ENCODE measurements around the gene SFTPA2.
"Not testable (repeated sequence)": the region's sequence is repeated elsewhere in the genome, so short reads cannot be mapped to it uniquely, and the experiment has no call there.

The SFTPA2 gene

DNA sequence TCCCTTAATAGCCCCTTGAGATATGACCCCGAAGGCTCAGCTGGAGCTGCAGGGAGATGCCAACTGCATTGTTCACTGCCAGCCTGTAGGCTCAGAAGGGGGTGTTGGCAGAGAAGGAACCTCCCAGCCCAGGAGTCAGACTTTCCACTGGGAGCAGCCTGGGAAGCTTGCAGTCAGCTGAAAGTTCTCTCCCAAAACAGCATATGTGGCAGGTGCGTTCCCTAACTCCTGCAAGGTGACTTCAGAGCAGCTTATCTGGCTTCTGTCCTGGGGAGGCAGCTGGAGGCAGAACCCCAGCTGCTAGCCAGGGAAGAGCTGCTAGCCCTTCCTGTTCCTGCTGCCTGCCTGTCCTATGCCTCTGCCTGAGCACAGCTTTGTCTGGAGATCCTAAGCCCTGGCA lies 8.1 kb downstream of the SFTPA2 start:
- H3K27ac ChIP-seq, result peak overlapping the region; percentile 8; the same call in 1 of the 2 replicates
- TF ChIP-seq, protein P1, sequence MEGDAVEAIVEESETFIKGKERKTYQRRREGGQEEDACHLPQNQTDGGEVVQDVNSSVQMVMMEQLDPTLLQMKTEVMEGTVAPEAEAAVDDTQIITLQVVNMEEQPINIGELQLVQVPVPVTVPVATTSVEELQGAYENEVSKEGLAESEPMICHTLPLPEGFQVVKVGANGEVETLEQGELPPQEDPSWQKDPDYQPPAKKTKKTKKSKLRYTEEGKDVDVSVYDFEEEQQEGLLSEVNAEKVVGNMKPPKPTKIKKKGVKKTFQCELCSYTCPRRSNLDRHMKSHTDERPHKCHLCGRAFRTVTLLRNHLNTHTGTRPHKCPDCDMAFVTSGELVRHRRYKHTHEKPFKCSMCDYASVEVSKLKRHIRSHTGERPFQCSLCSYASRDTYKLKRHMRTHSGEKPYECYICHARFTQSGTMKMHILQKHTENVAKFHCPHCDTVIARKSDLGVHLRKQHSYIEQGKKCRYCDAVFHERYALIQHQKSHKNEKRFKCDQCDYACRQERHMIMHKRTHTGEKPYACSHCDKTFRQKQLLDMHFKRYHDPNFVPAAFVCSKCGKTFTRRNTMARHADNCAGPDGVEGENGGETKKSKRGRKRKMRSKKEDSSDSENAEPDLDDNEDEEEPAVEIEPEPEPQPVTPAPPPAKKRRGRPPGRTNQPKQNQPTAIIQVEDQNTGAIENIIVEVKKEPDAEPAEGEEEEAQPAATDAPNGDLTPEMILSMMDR (conservative IDR thresholded peaks at IDR 0.05), result no peak

DNA sequence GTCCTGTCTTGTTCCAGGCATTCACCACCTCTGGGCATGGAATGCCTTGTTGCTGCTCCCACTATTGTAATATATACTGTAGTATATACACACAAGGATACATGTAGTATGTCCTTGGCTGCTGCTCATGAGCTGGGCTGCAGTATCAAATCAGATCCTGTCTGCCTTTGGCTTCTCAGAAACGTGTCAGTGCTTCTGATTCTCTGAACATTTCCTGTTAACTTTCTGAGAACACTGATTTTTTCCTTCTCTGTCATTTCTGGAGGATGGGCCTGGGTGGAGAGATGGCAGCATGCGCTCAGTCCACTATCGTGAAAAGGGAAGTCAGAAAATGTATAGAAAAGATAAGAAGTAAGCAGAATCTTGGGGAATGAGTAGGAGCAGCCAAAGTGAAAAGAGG lies 12.2 kb downstream of the SFTPA2 start:
- peak overlapping the region; percentile 52 for H3K27ac ChIP-seq
- TF ChIP-seq, protein P1 (conservative IDR thresholded peaks at IDR 0.05), result no peak

DNA sequence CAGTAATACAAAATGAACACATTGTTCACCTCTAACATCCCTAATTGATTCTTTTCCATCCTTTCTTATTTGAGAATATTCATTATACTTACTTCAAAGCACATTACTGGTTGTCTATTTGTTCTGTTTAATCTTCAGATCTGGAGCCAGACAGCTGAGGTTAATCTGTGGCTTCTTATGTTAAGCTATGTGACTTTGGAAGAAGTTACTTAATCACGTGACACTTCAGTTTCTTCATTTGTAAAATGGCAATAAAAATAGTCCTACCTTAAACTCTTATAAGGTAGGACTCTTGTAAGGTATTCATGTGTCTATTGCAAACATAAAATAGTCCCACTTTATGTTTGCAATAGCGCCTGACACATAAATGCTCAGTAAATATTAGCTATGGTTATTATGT lies 13.1 kb downstream of the SFTPA2 start:
- H3K27ac ChIP-seq, result peak overlapping the region; percentile 52

DNA sequence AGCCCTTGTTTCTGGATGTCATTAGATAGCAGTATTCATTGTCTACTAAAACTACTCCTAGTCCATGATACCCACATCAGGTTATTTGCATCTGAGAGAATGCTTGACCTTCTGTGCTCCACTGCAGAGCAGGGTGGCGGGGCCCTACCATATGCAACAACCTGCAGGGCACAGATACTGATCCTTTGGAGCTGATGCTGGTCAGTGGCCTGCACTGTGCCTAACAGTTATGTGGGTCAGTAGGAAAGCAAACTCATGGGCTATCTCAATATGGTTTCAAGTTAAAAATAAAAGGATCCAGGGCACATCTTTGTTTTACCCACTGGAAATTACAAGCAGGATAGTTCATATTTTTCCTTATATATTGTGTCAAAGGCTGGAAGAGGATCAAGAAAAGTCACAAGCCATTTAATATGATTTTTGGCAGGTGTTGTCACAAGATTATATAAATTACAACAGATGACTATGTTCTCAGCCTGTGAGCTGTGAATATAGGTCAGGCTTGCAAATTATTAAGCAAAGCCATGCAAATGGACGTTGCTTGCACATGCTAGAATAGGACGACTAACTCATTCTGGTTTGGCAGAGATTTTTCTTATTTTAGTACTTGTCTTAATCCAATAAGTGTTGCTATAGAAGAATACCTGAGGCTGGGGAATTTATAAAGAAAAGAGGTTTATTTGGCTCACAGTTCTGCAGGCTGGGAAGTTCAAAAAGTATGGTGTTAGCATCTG lies 15.1 kb downstream of the SFTPA2 start:
- H3K27ac ChIP-seq, result not testable (repeated sequence)

DNA sequence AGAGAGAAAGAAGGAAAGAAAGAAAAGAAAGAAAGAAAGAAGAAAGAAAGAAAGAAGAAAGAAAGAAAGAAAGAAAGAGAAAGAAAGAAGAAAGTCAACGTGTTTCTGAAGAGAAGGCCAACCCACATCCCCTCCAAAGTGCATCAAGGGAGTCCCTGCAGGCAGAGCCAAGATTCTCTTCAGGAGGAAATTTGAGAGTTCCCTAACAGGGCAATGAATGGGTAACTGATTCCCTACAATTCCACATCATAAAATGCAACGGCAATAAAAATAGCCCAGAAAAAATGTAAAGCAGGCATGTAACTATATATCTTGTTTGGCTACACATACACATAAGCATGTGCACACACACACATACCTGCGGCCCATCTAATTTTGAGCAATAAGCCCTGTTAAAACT lies 15.8 kb downstream of the SFTPA2 start:
- not testable (repeated sequence) for H3K27ac ChIP-seq

DNA sequence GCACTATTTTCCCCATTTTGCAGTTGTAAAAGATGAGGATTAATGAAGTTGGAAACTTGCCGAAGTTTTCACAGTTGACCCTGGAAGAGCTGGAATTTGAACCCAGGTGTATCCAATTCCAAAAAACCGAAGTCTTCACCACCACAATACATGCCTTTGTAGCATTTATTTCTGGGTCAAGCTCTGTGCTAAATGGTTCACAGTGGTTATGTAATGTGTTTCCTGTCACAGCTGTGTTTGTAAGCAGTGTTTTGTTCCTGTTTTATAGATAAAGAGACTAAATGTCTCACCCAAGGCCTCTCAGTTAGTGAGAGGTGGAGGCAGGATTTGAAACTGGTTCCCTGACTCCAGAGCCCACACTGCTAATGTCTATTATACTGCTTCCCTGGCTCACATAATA lies 17.6 kb downstream of the SFTPA2 start:
- no peak overlapping the region for H3K27ac ChIP-seq
- TF ChIP-seq, protein P1 (conservative IDR thresholded peaks at IDR 0.05), result no peak

DNA sequence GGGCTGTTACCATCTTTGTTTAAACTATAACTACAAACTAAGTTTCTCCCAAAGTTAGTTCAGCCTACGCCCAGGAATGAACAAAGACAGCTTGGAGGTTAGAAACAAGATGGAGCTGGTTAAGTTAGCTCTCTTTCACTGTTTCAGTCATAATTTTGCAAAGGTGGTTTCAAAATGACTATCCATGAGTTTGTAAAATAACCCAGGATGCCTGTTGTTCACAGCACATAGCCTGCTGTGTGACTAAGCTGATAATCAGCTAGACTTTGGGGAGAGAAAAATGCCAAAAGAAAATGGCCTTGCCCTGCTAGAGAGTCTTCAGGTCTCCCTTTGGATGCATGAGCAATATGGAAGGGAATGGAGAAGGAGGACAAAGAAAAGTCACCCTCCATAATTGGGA lies 19.3 kb downstream of the SFTPA2 start:
- not testable (repeated sequence) for H3K27ac ChIP-seq

DNA sequence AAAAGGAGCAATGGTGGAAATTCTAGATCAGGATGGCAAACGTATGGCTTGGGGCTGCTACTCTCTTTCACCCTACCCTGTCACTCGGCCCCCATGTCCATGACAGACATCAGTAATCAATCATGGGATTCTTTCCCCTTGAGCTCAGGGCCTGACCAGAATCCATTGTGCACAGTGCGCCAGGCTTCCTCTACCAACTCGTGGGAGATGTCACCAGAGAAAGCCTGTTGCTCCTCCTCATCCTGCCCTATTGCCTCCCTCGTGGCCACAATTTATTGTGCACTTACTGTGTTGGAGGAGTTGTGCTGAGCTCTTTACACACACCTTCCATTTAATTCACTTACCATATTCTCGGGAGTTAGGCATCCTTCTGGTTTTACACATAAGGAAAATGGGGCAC lies 21.9 kb downstream of the SFTPA2 start:
- H3K27ac ChIP-seq, result not testable (repeated sequence)

DNA sequence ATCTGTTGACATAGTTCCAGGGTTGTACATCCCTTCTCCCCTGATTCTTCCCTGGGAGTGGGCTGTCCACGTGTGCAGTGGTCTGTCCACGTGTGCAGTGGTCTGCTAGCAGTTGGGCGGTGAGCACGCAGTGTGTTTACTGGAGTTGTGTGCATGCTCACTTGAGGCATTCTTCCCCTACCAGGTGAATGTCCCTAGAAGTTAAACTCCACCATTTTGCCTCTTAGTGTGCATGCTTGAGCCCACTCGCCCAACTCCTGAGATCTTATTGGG lies 26.4 kb downstream of the SFTPA2 start:
- H3K27ac ChIP-seq, result not testable (repeated sequence)

DNA sequence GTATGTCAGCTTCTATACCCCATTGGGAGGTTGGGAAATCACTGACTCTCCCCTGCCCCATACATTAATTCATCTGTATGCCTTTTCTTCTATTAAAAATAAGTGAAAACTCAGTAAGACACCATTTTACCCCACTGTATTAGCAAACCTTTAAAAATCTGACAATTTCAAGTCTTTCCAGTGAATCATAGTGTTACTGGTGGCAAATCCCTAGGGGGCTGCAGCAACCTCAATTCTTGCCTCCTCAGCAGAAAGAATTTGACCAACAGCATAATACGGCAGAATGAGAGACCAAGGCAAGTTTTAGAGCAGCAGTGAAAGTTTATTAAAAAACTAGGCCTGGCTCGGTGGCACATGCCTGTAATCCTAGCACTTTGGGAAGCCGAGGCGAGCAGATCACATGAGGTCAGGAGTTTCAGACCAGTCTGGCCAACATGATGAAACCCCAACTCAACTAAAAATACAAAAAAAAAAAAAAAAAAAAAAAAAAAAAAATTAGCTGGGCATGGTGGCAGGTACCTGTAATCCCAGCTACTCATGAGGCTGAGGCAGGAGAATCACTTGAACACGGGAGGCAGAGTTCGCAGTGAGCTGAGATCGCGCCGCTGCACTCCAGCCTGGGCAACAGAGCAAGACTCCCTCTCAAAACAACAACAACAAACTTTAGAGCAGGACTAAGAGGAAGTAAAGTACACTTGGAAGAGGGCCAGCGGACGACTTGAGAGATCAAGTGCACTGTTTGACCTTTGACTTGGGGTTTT lies 26.9 kb downstream of the SFTPA2 start:
- H3K27ac ChIP-seq, result not testable (repeated sequence)

DNA sequence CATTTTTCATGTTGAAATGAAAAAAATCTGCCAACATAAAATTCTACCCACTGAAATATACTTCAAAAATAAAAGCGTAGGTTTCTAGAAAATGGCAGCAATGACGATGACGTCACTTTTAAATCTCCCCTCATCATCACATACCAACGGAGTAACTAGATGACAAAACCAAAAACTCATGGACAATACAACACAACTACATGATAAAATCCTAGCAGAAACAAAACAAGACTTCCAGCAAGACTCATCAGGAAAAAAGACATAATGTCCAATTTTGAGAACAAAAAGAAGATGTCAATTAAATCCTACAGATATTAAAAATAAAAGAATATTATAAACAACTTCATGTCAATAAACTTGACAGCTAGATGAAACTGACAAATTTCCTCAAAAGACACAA lies 31.9 kb downstream of the SFTPA2 start:
- not testable (repeated sequence) for H3K27ac ChIP-seq

DNA sequence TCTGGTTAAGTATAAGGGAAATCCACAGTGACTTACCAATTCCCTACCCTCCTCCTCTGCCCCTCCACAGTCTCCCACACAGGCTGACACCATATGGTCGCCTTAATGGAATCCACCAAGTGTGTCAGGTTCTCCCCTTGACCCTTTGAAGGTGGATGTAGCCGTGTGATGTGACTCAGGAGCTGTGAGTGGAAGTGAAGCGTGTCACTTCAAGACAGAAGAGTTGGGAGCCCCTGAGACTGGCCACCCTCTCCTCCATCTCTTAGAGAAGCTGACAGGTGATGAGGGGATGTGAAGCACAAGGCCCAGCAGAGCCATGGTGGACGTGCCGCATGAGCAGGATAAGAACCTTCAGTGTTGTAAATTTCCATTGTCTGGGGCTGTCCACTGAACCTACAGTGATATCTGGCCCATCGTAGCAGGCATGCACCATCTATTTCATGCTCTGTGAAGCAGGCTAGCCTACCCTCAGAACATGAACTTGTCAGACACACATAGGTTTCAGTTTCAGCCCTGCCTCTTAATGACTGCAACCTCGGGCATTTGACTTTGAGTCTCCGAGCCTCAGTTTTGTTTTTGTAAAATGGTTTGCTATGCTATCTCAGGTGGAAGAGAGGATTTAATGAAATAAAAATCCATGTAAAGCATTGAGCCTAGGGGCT lies 35.0 kb downstream of the SFTPA2 start:
- not testable (repeated sequence) for H3K27ac ChIP-seq

DNA sequence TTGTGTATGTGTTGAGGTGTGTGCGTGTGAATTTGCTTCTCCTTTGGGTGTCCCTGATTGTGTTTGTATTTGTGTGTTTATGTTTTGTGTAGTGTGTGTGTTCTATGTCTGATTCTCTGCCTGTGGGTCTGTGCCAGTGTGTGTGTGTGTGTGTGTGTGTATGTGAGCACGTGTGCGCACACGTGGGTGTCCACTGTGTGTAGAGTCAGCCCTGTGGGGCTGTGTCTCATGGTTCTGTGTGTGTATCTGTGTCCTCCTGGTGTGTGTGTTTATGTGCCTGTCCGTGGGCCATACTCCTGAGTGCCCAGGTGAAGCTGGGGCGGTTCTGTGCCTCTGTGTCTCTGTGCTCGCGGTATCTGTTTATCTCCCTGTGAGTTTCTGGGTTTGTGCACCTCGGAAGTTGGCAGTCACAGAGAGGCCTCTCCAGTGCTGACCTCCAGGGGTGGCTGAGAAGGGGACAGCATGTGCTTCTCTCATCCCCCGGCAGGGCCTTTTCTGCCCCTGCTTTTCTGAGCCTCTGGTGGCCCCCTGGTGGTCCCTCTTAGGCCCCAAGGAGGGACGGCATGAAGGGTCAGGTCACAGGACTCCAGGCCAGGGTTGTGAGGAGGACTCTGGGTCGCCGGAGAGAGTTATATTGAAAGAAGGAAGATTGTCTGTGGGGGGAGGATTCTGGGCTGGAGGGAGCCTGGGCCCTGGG lies 36.9 kb downstream of the SFTPA2 start:
- H3K27ac ChIP-seq, result not testable (repeated sequence)

DNA sequence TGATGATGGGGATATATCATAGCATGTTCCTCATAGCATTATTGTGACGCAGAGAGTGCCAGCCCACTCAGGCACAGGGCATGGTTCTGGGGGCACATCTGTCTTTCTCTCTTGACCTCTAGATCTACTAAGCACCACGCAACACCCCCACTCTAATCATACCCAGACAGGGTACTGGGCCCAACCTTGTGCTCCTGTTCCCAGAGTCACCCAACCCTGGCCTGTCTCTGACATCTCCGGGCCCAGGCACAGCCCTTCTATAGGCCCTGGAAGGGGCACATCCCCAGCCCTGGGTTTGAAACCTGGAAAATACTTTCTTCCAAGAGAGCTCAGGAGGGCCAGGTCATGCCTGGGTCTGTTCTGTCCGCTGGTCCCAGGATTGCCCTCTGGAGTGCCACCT lies 37.7 kb downstream of the SFTPA2 start:
- H3K27ac ChIP-seq, result not testable (repeated sequence)

DNA sequence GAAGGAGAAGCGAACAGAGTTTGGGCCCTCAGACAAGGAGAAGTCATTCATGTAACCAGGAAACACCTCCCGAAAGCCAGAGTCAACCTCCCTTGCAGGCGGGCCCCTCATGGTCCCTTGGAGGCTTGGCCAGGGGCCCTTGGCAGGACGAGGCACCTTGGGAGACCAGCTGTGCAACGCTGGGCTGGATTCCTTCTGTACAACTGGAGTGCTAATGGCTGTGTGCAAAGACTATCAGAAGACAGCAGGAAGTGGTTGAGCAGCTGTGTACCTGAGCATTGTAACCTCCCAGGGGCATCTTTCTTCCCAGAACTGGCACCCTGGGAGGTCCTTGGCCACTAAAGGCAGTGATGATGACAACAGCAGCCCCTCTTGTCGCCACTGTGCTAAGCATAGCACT lies 38.5 kb downstream of the SFTPA2 start:
- H3K27ac ChIP-seq, result not testable (repeated sequence)

DNA sequence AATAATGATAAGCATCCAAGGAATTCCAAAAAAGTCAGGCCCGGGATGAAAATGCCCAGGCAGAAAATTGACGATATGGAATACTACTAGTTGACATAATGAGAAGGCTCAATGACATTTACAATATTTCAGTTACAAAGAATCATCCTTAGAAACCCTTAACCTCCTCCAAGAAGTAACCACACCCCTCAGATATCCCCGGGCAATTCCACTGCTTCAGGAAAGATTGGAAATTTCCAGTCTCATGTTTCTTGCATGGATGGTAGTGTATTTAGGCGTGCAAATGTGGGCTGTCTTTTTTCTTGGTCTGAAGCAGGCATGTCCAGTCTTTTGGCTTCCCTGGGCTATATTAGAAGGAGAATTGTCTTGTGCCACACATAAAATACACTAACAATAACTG lies 42.6 kb downstream of the SFTPA2 start:
- H3K27ac ChIP-seq, result not testable (repeated sequence)

DNA sequence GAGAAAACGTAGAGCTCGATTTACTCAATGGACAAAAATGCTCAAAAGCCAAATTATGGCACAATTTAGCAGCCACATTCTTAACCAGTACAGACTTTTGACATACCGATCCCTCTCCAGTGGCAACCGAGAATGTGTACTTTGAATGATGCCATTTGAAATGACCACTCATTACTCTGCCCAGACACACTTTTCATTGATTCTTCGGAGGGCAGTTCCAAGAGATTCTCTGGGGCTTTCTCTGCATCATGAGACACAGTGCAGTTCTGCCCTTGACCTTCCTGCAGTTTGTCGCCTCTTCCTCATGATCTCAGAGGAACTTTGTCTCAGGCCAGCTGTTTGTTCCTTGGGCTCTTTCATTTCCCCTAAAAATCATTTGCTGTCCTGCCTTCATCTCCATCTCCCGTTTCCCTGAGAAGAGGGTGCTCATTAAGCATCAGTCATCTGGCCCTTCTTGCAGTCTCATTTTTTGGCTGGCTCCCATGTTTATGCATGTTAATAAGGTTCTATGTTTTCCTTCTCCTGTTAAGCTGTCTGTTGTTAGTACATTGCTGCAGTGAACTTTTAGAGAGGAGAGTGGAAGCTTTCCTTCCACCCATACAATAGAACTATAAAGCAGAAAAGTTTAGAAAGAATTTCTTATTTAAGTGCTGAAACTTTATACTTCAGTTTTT lies 43.5 kb downstream of the SFTPA2 start:
- H3K27ac ChIP-seq, result not testable (repeated sequence)
